ENCODE results near the gene CD40. TPM values are rescaled to one million over a fixed set of nuclear protein-coding genes. Genes with fewer than 3 reads are reported as not detected.

CD40 gene
- total RNA-seq, 1 experiment from 2014 or later: 14.1 TPM

DNA sequence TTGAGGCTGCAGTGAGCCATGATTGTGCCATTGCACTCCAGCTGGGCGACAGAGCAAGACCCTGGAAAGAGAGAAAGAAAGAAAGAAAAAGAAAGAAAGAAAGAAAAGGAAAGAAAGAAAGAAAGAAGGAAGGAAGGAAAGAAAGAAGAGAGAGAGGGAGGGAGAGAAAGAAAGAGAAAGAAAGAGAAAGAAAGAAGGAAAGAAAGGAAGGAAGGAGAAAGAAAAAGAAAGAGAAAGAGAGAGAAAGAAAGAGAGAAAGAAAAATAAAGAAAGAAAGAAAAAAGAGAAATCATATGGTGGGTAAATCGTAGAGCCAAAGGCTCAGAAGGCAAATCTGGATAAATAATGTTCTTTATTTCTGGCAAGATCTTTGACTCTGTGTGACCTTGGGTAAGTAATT is 53.4 kb downstream of the CD40 start:
- in situ Hi-C loops (cut with HindIII; ENCODE audit: low pct_unique_long_range_greater_than_20kb, low sequenced_read_pairs): no loop called here
- Histone ChIP-seq H3K27ac (ENCODE audit: low read length) (no peak overlapping the region), H3K4me1 (ENCODE audit: control insufficient read depth, insufficient read depth, low read length) (no peaks in the 10 kb centered on the region), H3K36me3 (ENCODE audit: control insufficient read depth, insufficient read depth, low read length) (no peaks in the 10 kb centered on the region), H3K4me3 (ENCODE audit: low read depth in 2 of 2, low read length in 2 of 2) (no peak overlapping the region), H3K9me3 (ENCODE audit: control insufficient read depth, insufficient read depth, low read depth, low read length) (no peaks in the 10 kb centered on the region), H3K27me3 (ENCODE audit: control insufficient read depth, insufficient read depth, low read length) (peaks cover 24% of the 10 kb centered on the region)
- POLR2A ChIA-PET: no interaction called here
- DNase-seq (ENCODE audit: low read depth, low spot score): no peak
- no peak for TF ChIP-seq SIN3A (IDR thresholded peaks at IDR 0.05; ENCODE audit: borderline replicate concordance, insufficient read depth, low read depth, low read length)
- TF ChIP-seq TCF7L2 (IDR thresholded peaks at IDR 0.05; ENCODE audit: low read depth, low read length): no peak
- intact Hi-C loops (cut with micrococcal nuclease; ENCODE audit: unreplicated experiment): no loop called here
- no TSS peak for BruUV-seq (replicated peaks)
- CTCF ChIA-PET: no interaction called here
- no peak for ATAC-seq

DNA sequence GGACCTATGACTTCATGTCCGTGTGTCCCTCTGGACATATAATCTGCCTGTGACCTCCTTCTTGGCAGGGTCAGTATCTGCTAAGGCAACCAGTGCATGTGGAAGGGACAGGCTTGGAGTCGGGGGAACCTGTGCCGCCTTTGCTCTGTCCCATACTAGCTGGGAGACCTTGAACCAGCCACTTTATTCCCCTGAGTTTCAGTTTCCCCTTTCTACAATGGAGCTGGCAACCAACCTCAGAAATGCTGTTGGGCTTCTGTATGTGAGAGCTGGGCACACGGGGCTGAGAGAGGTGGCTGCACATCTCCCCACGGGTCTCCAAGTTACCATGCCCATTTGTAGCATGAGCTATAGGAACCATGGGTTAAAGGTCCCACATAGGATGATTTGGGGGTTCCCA is 53.8 kb downstream of the CD40 start:
- Histone ChIP-seq H3K4me1 (ENCODE audit: control insufficient read depth, insufficient read depth, low read length) (no peaks in the 10 kb centered on the region), H3K27me3 (ENCODE audit: control insufficient read depth, insufficient read depth, low read length) (peaks cover 24% of the 10 kb centered on the region), H3K9me3 (ENCODE audit: control insufficient read depth, insufficient read depth, low read depth, low read length) (no peaks in the 10 kb centered on the region), H3K36me3 (ENCODE audit: control insufficient read depth, insufficient read depth, low read length) (no peaks in the 10 kb centered on the region), H3K4me3 (ENCODE audit: low read depth in 2 of 2, low read length in 2 of 2) (no peak overlapping the region), H3K27ac (ENCODE audit: low read length) (no peak overlapping the region)
- no peak for DNase-seq (ENCODE audit: low read depth, low spot score)
- no peak for TF ChIP-seq SIN3A (IDR thresholded peaks at IDR 0.05; ENCODE audit: borderline replicate concordance, insufficient read depth, low read depth, low read length)
- TF ChIP-seq, protein P1, sequence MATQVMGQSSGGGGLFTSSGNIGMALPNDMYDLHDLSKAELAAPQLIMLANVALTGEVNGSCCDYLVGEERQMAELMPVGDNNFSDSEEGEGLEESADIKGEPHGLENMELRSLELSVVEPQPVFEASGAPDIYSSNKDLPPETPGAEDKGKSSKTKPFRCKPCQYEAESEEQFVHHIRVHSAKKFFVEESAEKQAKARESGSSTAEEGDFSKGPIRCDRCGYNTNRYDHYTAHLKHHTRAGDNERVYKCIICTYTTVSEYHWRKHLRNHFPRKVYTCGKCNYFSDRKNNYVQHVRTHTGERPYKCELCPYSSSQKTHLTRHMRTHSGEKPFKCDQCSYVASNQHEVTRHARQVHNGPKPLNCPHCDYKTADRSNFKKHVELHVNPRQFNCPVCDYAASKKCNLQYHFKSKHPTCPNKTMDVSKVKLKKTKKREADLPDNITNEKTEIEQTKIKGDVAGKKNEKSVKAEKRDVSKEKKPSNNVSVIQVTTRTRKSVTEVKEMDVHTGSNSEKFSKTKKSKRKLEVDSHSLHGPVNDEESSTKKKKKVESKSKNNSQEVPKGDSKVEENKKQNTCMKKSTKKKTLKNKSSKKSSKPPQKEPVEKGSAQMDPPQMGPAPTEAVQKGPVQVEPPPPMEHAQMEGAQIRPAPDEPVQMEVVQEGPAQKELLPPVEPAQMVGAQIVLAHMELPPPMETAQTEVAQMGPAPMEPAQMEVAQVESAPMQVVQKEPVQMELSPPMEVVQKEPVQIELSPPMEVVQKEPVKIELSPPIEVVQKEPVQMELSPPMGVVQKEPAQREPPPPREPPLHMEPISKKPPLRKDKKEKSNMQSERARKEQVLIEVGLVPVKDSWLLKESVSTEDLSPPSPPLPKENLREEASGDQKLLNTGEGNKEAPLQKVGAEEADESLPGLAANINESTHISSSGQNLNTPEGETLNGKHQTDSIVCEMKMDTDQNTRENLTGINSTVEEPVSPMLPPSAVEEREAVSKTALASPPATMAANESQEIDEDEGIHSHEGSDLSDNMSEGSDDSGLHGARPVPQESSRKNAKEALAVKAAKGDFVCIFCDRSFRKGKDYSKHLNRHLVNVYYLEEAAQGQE (IDR thresholded peaks at IDR 0.05; ENCODE audit: insufficient read depth in 1 of 2, low read depth in 2 of 2, low read length in 1 of 2): no peak
- no peak for TF ChIP-seq POLR2AphosphoS5 (IDR thresholded peaks at IDR 0.05; ENCODE audit: low read depth, low read length)
- TF ChIP-seq TCF7L2 (IDR thresholded peaks at IDR 0.05; ENCODE audit: low read depth, low read length): no peak
- TF ChIP-seq, protein P2, sequence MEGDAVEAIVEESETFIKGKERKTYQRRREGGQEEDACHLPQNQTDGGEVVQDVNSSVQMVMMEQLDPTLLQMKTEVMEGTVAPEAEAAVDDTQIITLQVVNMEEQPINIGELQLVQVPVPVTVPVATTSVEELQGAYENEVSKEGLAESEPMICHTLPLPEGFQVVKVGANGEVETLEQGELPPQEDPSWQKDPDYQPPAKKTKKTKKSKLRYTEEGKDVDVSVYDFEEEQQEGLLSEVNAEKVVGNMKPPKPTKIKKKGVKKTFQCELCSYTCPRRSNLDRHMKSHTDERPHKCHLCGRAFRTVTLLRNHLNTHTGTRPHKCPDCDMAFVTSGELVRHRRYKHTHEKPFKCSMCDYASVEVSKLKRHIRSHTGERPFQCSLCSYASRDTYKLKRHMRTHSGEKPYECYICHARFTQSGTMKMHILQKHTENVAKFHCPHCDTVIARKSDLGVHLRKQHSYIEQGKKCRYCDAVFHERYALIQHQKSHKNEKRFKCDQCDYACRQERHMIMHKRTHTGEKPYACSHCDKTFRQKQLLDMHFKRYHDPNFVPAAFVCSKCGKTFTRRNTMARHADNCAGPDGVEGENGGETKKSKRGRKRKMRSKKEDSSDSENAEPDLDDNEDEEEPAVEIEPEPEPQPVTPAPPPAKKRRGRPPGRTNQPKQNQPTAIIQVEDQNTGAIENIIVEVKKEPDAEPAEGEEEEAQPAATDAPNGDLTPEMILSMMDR (IDR thresholded peaks at IDR 0.05): no peak
- POLR2A ChIA-PET: no interaction called here
- no TSS peak for BruUV-seq (replicated peaks)
- no peak for ATAC-seq
- CTCF ChIA-PET: no interaction called here
- in situ Hi-C loops (cut with HindIII; ENCODE audit: low pct_unique_long_range_greater_than_20kb, low sequenced_read_pairs) (no loop called here), intact Hi-C loops (cut with micrococcal nuclease; ENCODE audit: unreplicated experiment) (no loop called here)

DNA sequence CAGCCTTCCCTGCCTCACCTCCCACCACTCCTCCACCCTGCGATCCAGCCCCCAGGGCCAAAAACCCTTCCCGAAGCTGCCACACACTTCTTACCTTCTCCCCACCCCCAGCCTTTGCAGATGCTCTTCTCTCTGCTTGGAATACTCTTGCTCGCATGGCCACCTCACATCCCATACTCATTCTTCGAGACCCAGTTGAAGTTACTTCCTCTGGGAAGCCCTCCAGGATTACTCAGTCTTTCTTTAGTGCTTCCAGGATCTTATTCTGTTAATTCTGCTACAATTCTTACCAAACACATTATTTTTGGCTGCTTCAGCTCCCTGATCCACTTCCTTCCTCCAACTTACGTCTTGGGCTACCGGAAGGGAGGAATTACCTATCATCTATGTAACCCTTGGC is 54.3 kb downstream of the CD40 start:
- ATAC-seq: no peak
- BruUV-seq (replicated peaks): no TSS peak
- TF ChIP-seq, protein P1 (IDR thresholded peaks at IDR 0.05; ENCODE audit: insufficient read depth in 1 of 2, low read depth in 2 of 2, low read length in 1 of 2): no peak
- TF ChIP-seq SIN3A (IDR thresholded peaks at IDR 0.05; ENCODE audit: borderline replicate concordance, insufficient read depth, low read depth, low read length) (no peak), POLR2AphosphoS5 (IDR thresholded peaks at IDR 0.05; ENCODE audit: low read depth, low read length) (no peak), TCF7L2 (IDR thresholded peaks at IDR 0.05; ENCODE audit: low read depth, low read length) (no peak)
- TF ChIP-seq, protein P2 (IDR thresholded peaks at IDR 0.05): no peak
- DNase-seq (ENCODE audit: low read depth, low spot score): no peak
- in situ Hi-C loops (cut with HindIII; ENCODE audit: low pct_unique_long_range_greater_than_20kb, low sequenced_read_pairs): no loop called here
- peaks cover 24% of the 10 kb centered on the region for H3K27me3 ChIP-seq (ENCODE audit: control insufficient read depth, insufficient read depth, low read length)
- no peaks in the 10 kb centered on the region for H3K4me1 ChIP-seq (ENCODE audit: control insufficient read depth, insufficient read depth, low read length)
- H3K27ac ChIP-seq (ENCODE audit: low read length): no peak overlapping the region
- H3K9me3 ChIP-seq (ENCODE audit: control insufficient read depth, insufficient read depth, low read depth, low read length): no peaks in the 10 kb centered on the region
- ChIA-PET POLR2A (no interaction called here), CTCF (no interaction called here)
- H3K4me3 ChIP-seq (ENCODE audit: low read depth in 2 of 2, low read length in 2 of 2): no peak overlapping the region
- intact Hi-C loops (cut with micrococcal nuclease; ENCODE audit: unreplicated experiment): no loop called here
- no peaks in the 10 kb centered on the region for H3K36me3 ChIP-seq (ENCODE audit: control insufficient read depth, insufficient read depth, low read length)
